HG02870 (cell line): ENCODE measurements around the gene CYP2A6.
"Not testable (repeated sequence)": the region's sequence is repeated elsewhere in the genome, so short reads cannot be mapped to it uniquely, and the experiment has no call there.

Experiments
- ATAC-seq: cut with Tn5 transposase; IDR thresholded peaks from one replicate; pipeline ENCODE4 v1.9.1; 2021; ENCODE audit warnings: mild to moderate bottlenecking, moderate library complexity; ENCODE audit not compliant: unreplicated experiment

Gene CYP2A6, protein sequence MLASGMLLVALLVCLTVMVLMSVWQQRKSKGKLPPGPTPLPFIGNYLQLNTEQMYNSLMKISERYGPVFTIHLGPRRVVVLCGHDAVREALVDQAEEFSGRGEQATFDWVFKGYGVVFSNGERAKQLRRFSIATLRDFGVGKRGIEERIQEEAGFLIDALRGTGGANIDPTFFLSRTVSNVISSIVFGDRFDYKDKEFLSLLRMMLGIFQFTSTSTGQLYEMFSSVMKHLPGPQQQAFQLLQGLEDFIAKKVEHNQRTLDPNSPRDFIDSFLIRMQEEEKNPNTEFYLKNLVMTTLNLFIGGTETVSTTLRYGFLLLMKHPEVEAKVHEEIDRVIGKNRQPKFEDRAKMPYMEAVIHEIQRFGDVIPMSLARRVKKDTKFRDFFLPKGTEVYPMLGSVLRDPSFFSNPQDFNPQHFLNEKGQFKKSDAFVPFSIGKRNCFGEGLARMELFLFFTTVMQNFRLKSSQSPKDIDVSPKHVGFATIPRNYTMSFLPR

GRCh38 chr19:40850277-40850676 lies at the start of gene CYP2A6:
Gene CYP2A6, minus strand, starts transcription at chr19:40850447. Its CDS starts 21 bp downstream, at chr19:40850426.
- not testable (repeated sequence) for ATAC-seq

- ATAC-seq = not testable (repeated sequence)
Measured at GRCh38 chr19:40899964-40900363, 49.7 kb upstream of the CYP2A6 start.

DNA sequence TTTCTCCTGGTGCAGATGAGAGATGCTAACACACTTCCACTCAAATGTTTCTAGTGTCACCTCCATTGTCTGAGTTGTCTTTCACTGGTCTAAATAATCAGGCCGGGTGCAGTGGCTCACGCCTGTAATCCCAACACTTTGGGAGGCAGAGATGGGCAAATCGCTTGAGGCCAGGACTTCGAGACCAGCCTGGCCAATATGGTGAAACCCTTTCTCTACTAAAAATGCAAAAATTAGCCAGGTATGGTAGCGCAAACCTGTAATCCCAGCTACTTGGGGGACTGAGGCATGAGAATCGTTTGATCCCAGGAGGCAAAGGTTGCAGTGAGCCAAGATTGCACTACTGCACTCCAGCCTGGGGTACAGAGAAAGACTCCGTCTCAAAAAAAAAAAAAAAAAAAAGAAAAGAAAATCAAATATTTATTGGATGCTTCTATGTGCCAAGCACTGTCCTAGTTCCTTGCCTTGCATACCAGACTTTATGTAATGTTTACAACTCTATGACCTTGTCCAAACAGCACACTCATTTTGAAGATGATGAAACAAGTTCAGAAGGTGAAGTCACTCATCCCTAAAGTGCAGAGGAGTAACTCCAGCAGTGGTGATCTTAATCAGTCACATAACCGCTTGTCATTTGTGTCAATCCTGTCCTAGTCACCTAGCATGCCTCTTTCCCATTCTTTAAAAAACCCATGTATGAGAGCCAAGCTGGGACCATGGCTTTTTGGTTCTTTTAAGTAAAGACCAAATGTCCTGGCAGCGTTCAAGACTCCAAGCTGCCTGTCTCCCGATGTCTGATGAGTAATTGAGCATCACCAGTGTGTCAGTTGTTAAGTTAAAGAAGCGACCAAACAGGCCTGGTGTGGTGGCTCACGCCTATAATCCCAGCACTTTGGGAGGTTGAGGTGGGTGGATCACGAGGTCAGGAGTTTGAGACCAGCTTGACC lies 46.9 kb upstream of the CYP2A6 start:
- ATAC-seq = not testable (repeated sequence)

DNA sequence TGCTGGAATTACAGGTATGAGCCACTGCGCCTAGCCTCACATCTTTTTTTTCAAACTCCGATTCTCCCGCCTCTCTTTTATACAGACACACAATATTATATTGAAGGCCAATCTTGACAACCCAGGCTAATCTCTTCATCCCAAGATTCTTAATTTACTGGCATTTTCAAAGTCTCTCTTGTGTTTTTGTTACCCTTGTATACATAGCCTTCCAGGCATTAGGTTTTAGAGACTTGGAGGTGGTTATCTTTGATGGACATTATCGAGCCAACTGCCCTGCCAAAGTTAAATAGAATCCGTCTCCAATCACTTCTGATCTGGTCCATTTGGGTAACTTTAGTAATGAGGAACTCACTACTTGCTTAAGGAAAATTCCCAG lies 46.2 kb upstream of the CYP2A6 start:
- ATAC-seq = no peak

- no peak for ATAC-seq
Measured at GRCh38 chr19:40893112-40893511, 42.9 kb upstream of the CYP2A6 start.

DNA sequence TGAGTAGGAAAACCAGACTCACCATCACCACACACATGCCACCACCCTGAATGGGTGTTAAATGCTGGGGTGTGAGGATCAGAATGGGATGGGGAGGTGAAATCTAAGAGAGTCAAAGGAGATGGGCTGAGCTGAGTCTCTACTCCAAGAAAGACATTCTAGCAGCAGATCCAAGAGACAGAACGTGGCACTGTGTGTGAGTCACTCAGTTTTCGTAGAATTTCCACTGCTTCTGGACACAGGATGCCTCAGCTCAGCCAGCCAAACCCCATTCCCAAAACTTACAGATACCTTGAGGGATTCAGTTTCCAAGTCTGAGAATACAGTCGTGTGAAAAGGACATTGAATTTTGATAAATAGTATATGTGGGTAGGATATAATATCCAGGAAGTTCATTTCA lies 39.1 kb upstream of the CYP2A6 start:
- no peak for ATAC-seq

DNA sequence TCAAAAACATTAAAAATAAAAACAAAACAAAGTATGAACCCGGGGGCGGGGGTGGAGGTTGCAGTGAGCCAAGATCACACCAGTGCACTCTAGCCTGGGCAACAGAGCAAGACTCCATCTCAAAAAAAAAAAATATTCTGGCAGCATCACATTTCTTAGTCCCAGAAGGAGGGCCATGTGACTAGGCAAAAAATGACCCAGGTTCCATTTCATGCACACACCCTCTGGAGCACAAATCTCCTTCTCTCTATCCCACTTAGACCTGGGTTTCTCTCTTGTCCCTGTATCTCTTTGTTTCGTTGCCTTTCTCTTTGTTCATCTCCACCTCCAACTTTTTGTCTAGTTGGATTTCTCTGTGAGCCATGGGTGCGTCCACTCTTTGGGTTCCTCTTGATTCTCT lies 37.9 kb upstream of the CYP2A6 start:
- ATAC-seq = no peak

DNA sequence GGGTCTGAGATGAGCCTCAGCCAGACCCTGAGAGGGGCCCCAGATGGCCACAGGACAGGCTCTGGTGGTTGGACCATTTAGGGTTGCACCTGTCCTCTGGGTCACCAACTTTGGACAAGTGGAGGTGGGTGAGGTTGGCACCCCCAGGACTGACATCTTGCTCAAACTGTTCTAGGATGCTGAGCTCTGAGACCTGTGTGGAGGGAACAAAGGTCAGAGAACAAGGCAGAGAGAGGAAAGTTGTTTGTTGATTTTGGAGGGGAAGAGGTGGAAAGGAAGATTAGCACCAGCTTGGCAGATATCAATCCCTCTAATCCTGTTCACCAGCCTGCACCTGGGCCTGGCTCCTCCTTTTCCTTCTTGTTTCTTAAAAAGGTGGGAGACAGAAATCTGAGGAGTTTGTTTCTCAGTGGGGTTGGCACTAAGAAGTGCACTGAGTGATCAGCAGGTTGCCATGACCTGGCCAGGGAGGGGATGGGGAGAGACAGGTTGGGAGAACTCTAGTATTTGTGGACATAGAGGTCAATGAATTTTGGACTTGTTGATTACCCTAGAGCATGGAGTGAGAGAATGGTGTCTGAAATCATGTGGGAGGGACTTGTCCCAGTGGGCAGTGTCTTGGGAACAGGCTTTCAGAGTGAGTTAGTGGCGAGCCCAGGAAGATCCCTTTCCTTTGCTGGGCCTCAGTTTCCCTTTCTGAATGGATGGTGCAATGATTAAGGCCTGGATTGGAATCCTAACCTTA lies 34.1 kb upstream of the CYP2A6 start:
- ATAC-seq = not testable (repeated sequence)

- not testable (repeated sequence) for ATAC-seq
Measured at GRCh38 chr19:40882062-40882461, 31.8 kb upstream of the CYP2A6 start, which contains the start of gene CYP2A7. Gene CYP2A7, minus strand, starts transcription at chr19:40882231. Its CDS starts 21 bp downstream, at chr19:40882210.

- ATAC-seq = not testable (repeated sequence)
Measured at GRCh38 chr19:40879349-40879748, 29.1 kb upstream of the CYP2A6 start.

GRCh38 chr19:40875526-40875951 lies 25.3 kb upstream of the CYP2A6 start:
- ATAC-seq = not testable (repeated sequence)

- not testable (repeated sequence) for ATAC-seq
Measured at GRCh38 chr19:40874874-40875273, 24.6 kb upstream of the CYP2A6 start.

DNA sequence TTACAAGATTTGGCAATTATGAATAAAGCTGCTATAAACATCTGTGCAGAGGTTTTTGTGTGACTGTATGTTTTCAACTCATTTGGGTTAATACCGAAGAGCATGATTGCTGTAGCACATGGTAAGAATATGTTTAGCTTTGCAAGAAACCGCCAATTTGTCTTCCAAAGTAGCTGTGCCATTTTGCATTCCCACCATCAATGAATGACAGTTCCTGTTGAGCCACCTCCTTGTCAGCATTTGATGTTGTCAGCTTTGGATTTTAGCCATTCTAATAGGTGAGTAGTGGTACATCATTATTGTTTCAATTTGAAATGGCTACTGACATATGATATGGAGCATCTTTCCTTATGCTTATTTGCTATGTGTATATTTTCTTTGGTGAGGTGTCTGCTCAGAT lies 23.6 kb upstream of the CYP2A6 start:
- not testable (repeated sequence) for ATAC-seq

DNA sequence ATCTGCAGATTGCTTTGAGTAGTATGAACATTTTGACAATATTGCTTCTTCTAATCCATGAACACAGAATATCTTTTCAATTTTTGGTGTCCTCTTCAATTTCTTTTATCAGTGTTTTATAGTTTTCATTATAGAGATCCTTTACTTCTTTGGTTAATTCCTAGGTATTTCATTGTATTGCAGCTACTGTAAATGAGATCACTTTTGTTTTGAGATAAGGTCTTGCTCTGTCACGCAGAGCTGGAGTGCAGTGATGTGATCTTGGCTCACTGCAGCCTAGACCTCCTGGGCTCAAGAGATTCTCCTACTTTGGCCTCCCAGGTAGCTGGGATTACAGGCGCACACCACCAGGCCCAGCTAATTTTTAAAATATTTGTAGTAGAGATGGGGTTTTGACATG lies 22.0 kb upstream of the CYP2A6 start:
- no peak for ATAC-seq

DNA sequence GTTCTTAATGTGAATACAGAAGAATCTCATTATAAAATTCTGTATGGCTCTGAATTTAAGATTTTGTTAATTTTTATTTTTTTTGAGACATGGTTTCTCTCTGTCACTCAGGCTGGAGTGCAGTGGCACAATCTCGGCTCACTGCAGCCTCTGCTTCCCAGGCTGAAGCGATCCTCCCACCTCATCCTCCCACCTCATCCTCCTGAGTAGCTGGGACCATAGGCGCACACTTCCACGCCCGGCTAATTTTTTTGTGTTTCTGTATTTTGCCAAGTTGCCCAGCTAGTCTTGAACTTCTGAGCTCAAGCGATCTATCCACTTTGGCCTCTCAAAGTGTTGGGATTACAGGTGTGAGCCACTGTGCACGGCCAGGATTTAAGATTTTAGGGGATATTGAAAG lies 17.5 kb upstream of the CYP2A6 start:
- ATAC-seq = no peak

GRCh38 chr19:40864739-40865496 lies 14.7 kb upstream of the CYP2A6 start:
- ATAC-seq = not testable (repeated sequence)

GRCh38 chr19:40862785-40863184 lies 12.5 kb upstream of the CYP2A6 start:
- no peak for ATAC-seq

DNA sequence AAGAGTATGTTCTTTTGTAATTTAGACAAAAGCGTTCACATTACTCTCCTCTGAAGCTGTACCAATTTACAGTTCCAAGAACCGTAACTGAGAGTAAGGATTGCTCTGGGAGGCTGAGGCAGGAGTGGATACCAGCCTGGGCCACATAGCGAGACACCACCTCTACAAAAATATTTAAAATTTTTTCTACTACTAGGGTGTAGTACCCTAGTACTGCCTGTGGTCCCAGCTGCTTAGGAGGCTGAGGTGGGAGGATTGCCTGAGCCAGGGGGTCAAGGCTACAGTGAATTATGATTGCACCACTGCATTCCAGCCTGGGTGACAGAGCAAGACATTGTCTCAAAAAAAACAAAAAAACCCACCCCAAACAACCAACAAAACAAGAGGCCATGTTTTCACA lies 12.1 kb upstream of the CYP2A6 start:
- no peak for ATAC-seq

GRCh38 chr19:40858109-40858508 lies 7.9 kb upstream of the CYP2A6 start:
- no peak for ATAC-seq
